Measurements from ENCODE around the gene HBG2. TPM values are rescaled to one million over a fixed set of nuclear protein-coding genes. Genes with fewer than 3 reads are reported as not detected.

The HBG2 gene
- total and polyA plus RNA-seq, 9 of the 15 experiments (the other 6 are each of a cell fraction or from before 2014, with no cell fraction given) = 1,626 to 58,619 (median 10,515) TPM

- 0 out of 2 replicates have a peak, but pooled peaks have one; percentile 67 for TF ChIP-seq ZNF512 (tag; IDR thresholded peaks at IDR 0.05)
- TF ChIP-seq SMARCC2 (IDR thresholded peaks at IDR 0.05; ENCODE audit: low read depth) = 0 out of 2 replicates have a peak, but pooled peaks have one; percentile 35
- TF ChIP-seq ZNF347 (CRISPR knock-in tag; IDR thresholded peaks at IDR 0.05; ENCODE audit: low read depth) = no peak
- no peak for TF ChIP-seq STAT6 (CRISPR knock-in tag; IDR thresholded peaks at IDR 0.05)
- no peak for TF ChIP-seq ZBED1 (IDR thresholded peaks at IDR 0.05)
- TF ChIP-seq CCNT2 (IDR thresholded peaks at IDR 0.05; ENCODE audit: borderline replicate concordance, extremely low read depth, insufficient read length, low read depth, low read length) = peak; percentile 9
- peak in 1 of 2 experiments; percentile 39; a peak in 1 of 4 replicates for TF ChIP-seq SIN3A (IDR thresholded peaks at IDR 0.05; ENCODE audit: borderline replicate concordance in 2 of 2, control insufficient read depth in 1 of 2, low read depth in 2 of 2, low read length in 2 of 2)
- no peak for TF ChIP-seq COPS2 (conservative IDR thresholded peaks at IDR 0.05)
- no peak for TF ChIP-seq ZNF146 (CRISPR knock-in tag; IDR thresholded peaks at IDR 0.05; ENCODE audit: unreplicated experiment)
- TF ChIP-seq RBFOX2 (IDR thresholded peaks at IDR 0.05; ENCODE audit: low read depth, low read length) = 0 out of 2 replicates have a peak, but pooled peaks have one; percentile 8
- TF ChIP-seq ZNF282 (CRISPR knock-in tag; IDR thresholded peaks at IDR 0.05) = no peak
- no peak for TF ChIP-seq ATF3 (IDR thresholded peaks at IDR 0.05)
- no peak for TF ChIP-seq ATF3 (CRISPR knock-in tag; conservative IDR thresholded peaks at IDR 0.05)
- no peak for TF ChIP-seq HCFC1 (IDR thresholded peaks at IDR 0.05; ENCODE audit: low read depth, low read length)
- peak; percentile 31; the same call in 1 of the 2 replicates for TF ChIP-seq PHB (CRISPR knock-in tag; IDR thresholded peaks at IDR 0.05)
- no peak for TF ChIP-seq KDM1A (IDR thresholded peaks at IDR 0.05)
- TF ChIP-seq ZBTB34 (CRISPR knock-in tag; IDR thresholded peaks at IDR 0.05) = no peak
- TF ChIP-seq DACH1 (IDR thresholded peaks at IDR 0.05; ENCODE audit: partially characterized antibody) = no peak
- no peak for TF ChIP-seq KDM2B (CRISPR knock-in tag; IDR thresholded peaks at IDR 0.05)
Observed at GRCh38 chr11:5251746-5252145, 2.8 kb downstream of the HBG2 start (continued).
